ENCODE results near the gene RUNX2.

Gene RUNX2

DNA sequence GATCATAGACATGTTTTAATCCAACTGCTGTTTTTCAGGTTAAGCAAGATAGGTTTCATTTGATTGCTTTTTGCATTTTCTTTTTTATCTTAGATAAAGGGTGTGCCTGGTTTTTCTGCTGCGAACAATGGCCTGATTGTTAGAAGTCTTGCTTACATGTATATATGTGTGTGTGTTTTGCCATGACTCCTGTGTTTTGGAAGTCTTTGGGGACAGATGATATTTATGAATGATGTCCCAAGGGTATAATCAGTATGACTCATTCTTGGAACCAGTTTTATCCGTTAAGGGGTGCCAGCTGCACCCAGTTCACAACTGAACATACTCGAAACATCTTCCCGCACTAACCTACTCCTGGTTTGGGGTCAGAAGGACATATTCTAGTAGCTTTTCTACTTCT lies 279.7 kb downstream of the RUNX2 start:
- no peak for TF ChIP-seq CTCF (IDR thresholded peaks at IDR 0.05; ENCODE audit: low read depth, low read length, missing control alignments)
- no peaks in the 10 kb centered on the region for H3K36me3 ChIP-seq (replicated peaks)
- in situ Hi-C loops (cut with HindIII; ENCODE audit: low pct_ligation_motif_present, low sequenced_read_pairs) = no loop called here

DNA sequence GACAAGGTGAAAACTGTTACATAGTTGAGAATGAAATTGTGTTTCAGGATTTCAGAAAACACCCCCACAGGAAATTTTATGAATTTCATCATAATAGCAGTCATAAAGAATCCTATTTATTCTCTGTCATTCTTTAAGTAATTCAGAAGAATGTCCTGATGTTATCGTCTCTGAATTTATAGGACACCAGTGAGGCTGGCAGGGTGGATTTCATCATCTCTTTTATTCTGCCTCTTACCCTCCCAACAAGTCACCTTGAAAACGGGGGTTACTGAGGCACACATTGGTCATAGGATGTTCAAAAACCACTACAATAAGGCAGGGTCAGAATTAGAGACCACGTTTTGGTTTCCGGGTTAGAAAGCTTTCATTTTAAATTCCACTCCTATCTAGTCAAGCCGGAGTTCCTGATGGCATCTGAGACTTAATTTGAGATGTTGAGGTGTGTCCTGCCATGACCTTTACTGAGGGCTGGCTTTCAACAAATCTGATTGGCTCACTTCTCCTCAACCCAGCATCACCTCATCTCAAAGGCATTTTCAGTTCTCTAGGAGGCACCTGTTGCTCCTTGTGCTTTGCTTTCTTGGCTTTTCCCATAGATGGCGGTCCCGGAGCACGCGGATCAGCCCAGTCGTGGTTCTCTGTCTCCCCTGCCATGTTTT lies 280.3 kb downstream of the RUNX2 start:
- in situ Hi-C loops (cut with HindIII; ENCODE audit: low pct_ligation_motif_present, low sequenced_read_pairs) = no loop called here
- no peak for DNase-seq
- H3K27ac ChIP-seq = peak overlapping the region; percentile 11

More for the DNA sequence above, 279.7 kb downstream of the RUNX2 start:
- no peak for DNase-seq
- H3K27me3 ChIP-seq (replicated peaks) = no peaks in the 10 kb centered on the region
- H3K4me3 ChIP-seq (ENCODE audit: low read depth, low read length) = no peak overlapping the region
- no peak overlapping the region for H3K27ac ChIP-seq

DNA sequence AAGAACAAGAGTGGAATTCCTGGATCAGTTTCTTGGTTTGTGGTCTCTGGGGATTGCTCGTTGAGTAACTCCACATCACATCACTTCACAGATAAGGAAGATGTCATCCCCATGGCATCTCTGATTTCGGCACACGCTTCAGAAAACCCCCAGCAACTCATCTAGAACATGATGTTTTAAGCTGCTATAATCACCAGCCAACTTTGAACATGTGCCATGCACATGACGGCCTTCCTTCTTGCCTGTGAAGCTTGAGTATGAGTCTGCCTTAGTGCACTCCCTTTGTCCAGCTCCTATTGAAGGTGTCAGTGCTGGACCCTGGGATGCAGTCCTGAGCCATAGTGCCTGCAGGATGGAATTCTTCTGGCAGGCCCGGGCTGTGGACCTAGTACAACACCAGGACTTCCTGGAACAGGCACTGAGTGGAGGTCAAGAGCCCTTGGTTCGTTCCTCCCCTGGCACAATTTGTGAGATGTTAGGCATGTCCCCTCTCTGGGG lies 281.1 kb downstream of the RUNX2 start:
- H3K36me3 ChIP-seq (replicated peaks) = no peaks in the 10 kb centered on the region
- in situ Hi-C loops (cut with HindIII; ENCODE audit: low pct_ligation_motif_present, low sequenced_read_pairs) = no loop called here
- peak; percentile 92 for DNase-seq

More for the DNA sequence above, 280.3 kb downstream of the RUNX2 start:
- H3K36me3 ChIP-seq (replicated peaks) = no peaks in the 10 kb centered on the region
- no peaks in the 10 kb centered on the region for H3K27me3 ChIP-seq (replicated peaks)
- peak; percentile 4 for TF ChIP-seq CTCF (IDR thresholded peaks at IDR 0.05; ENCODE audit: low read depth, low read length, missing control alignments)
- H3K4me3 ChIP-seq (ENCODE audit: low read depth, low read length) = no peak overlapping the region

GRCh38 chr6:45610374-45610773 lies 282.2 kb downstream of the RUNX2 start:
- Histone ChIP-seq H3K36me3 (replicated peaks) (no peaks in the 10 kb centered on the region), H3K27me3 (replicated peaks) (no peaks in the 10 kb centered on the region), H3K4me3 (ENCODE audit: low read depth, low read length) (no peak overlapping the region), H3K27ac (no peak overlapping the region)
- in situ Hi-C loops (cut with HindIII; ENCODE audit: low pct_ligation_motif_present, low sequenced_read_pairs) = no loop called here
- no peak for DNase-seq
- TF ChIP-seq CTCF (IDR thresholded peaks at IDR 0.05; ENCODE audit: low read depth, low read length, missing control alignments) = no peak

More for the DNA sequence above, 281.1 kb downstream of the RUNX2 start:
- H3K27me3 ChIP-seq (replicated peaks) = no peaks in the 10 kb centered on the region
- H3K4me3 ChIP-seq (ENCODE audit: low read depth, low read length) = no peak overlapping the region
- TF ChIP-seq CTCF (IDR thresholded peaks at IDR 0.05; ENCODE audit: low read depth, low read length, missing control alignments) = no peak
- peak overlapping the region; percentile 13 for H3K27ac ChIP-seq

DNA sequence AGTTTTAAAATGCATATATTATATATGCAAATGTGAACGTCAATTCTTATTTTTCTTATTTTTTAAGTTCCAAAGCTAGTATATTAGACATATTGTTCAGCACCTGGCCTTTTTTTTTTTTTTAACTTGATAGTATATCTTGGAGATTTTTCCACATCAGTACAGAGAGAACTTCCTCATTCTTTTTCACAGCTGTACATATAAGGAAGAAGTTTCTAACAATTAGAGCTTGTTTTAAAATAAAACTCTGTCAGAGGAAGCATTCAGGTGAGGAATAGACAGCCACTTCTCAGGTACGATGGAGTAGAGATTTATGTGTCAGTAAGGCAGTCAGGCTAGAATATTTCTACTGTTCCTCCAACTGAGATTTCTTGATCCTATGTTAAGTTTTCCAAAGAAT lies 282.7 kb downstream of the RUNX2 start:
- no peak for TF ChIP-seq CTCF (IDR thresholded peaks at IDR 0.05; ENCODE audit: low read depth, low read length, missing control alignments)
- no peak for DNase-seq
- in situ Hi-C loops (cut with HindIII; ENCODE audit: low pct_ligation_motif_present, low sequenced_read_pairs) = no loop called here
- no peaks in the 10 kb centered on the region for H3K27me3 ChIP-seq (replicated peaks)
- H3K4me3 ChIP-seq (ENCODE audit: low read depth, low read length) = no peak overlapping the region
- H3K27ac ChIP-seq = no peak overlapping the region
- H3K36me3 ChIP-seq (replicated peaks) = no peaks in the 10 kb centered on the region

- Histone ChIP-seq H3K27ac (no peak overlapping the region), H3K27me3 (replicated peaks) (no peaks in the 10 kb centered on the region), H3K4me3 (ENCODE audit: low read depth, low read length) (no peak overlapping the region), H3K36me3 (replicated peaks) (no peaks in the 10 kb centered on the region)
- no peak for DNase-seq
- in situ Hi-C loops (cut with HindIII; ENCODE audit: low pct_ligation_motif_present, low sequenced_read_pairs) = no loop called here
- no peak for TF ChIP-seq CTCF (IDR thresholded peaks at IDR 0.05; ENCODE audit: low read depth, low read length, missing control alignments)
Observed at GRCh38 chr6:45611491-45611890, 283.4 kb downstream of the RUNX2 start.
